NCI-H82 treated with DMSO at 0.1 percent for 48 hours (cell line): ENCODE data around the gene SGK1.
"Not testable (repeated sequence)": the region's sequence is repeated elsewhere in the genome, so short reads cannot be mapped to it uniquely, and the experiment has no call there.

Experiments
- DNase-seq: peaks from one replicate; lab custom pipeline; 2025; ENCODE audit not compliant: unreplicated experiment; lab: John Stamatoyannopoulos, UW

Gene SGK1

DNA sequence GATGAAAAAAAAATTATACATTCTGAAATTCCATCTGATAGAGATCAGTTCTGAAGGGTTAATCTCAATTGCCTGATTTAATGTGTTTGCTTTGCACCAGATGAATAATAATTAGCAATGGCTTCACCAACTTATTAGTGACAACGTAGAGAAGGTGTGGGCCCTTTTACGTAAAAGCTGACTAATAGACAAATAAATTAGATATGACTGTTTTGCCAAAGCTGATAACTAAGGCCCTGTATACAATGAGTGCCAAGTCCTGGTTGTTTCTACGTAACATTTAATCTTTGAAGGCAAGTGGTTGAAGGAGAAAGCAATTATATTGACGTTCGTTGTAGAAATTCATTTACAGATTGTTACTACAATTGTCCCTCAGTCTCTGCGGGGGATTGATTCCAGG is 10.8 kb downstream of the SGK1 start:
- no peak for DNase-seq

DNA sequence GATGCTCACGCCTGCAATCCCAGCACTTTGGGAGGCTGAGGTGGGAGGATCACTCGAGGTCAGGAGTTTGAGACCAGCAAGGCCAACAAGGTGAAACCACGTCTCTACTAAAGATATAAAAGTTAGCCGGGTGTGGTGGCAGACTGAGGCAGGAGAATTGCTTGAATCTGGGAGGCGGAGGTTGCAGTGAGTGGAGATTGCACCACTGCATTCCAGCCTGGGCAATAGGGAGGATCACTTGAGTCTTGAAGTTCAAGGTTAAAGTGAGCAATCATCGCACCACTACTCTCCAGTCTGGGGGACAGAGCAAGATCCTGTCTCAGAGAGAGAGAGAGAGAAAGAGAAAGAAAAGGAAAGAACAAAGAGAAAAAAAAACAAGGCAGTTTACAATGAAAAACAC is 13.5 kb downstream of the SGK1 start:
- DNase-seq, result not testable (repeated sequence)

- no peak for DNase-seq
Observed at GRCh38 chr6:134303891-134304290, 14.0 kb downstream of the SGK1 start.

DNA sequence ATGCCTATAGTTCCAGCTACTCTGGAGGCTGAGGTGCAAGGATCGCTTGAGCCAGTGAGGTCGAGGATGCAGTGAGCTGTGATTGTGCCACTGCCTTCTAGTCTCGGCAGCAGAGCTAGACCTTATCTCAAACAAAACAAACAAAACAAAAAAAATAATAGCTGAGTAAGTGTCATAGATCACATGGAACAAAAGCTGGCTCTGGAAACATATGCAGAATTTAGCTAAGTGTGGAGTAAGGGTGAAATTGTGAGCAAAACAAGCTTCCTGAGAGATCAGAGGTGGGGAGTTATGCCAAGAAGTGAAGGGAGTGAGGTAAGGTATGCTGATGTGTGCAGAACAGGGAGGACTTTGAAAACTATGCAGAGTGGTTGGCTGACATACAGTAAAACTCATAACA is 18.7 kb downstream of the SGK1 start:
- DNase-seq, result no peak

- DNase-seq, result no peak
Observed at GRCh38 chr6:134296762-134297161, 21.1 kb downstream of the SGK1 start.

- DNase-seq, result no peak
Observed at GRCh38 chr6:134295953-134296553, 21.9 kb downstream of the SGK1 start.

GRCh38 chr6:134293659-134294161 is 24.2 kb downstream of the SGK1 start:
- no peak for DNase-seq

GRCh38 chr6:134291156-134291555 is 26.8 kb downstream of the SGK1 start:
- DNase-seq, result no peak

- DNase-seq, result peak; percentile 51
Observed at GRCh38 chr6:134289204-134289575, 28.7 kb downstream of the SGK1 start.

- peak; percentile 51 for DNase-seq
Observed at GRCh38 chr6:134288538-134289203, 29.2 kb downstream of the SGK1 start.

DNA sequence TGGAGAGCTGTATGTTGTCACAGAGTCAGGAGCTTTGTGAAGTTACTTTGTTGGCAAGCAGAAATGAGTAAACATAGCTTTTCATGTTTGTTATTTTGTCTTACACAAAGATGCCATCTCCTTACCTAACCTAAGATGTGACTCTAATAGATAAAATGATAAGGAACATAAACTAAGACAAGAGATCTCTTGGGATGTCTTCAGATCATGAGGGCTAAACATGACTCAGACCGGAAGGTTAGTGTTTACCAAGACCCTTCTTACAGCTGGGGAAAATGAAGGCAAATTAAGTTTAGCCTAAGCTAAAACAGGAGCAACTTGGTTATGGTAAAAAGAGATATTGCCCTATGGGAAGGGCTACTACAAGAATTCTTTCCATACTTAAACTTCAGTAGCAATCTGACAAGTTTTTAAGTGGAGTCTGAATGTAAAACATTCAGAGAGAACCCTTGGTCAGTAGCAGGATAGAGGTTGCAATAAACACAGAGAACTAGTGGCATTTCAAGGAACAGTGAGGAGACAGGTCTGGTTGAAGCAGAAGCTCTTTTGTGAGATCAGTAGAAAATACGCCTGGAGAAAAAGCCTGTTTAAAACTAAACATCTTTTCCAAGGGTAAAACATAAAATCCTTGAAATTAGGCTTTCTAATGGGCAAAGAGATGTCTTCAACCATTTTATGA is 29.9 kb downstream of the SGK1 start:
- no peak for DNase-seq

GRCh38 chr6:134282816-134283215 is 35.1 kb downstream of the SGK1 start:
- DNase-seq, result no peak

DNA sequence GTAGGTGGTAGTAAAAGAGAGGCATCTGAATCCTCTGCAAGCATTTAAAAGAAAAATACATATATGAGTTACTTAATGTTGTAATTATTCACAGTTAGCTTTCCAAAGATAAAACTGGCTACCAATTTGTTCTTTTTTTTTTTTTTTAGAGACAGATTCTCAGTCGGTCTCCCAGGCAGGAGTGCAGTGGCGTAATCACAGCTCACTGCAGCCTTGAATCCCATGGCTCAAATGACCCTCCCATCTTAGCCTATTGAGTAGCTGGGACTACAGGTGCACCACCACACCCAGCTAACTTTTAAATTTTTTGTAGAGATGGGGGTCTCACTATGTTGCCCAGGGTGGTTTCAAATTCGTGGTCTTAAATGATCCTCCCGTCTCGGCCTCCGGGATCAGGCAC is 36.5 kb downstream of the SGK1 start:
- no peak for DNase-seq

GRCh38 chr6:134278000-134278399 is 39.9 kb downstream of the SGK1 start:
- DNase-seq, result no peak

- DNase-seq, result not testable (repeated sequence)
Observed at GRCh38 chr6:134276891-134277377, 41.0 kb downstream of the SGK1 start.

- DNase-seq, result no peak
Observed at GRCh38 chr6:134272374-134272773, 45.5 kb downstream of the SGK1 start.

- DNase-seq, result no peak
Observed at GRCh38 chr6:134267917-134268361, 50.0 kb downstream of the SGK1 start.

- DNase-seq, result no peak
Observed at GRCh38 chr6:134266776-134267175, 51.1 kb downstream of the SGK1 start.

DNA sequence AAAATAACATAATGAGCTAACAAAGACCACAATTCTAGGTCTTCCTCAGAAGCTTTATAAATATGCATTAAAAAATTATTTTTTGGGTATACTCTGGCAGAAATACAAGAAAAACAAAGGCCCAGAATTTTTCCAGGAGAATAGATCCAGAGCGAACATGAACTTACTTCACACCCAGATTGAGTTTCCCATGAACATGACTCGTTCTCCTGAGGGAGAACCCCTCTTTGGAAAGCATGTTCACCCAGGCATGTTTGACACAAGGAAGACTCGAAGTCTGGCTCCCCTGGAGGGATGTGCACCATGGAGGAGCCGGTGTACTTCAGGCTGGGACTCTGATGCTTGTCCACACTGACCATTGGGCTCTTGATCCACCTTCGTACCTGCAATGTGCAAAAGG is 56.1 kb downstream of the SGK1 start:
- DNase-seq, result no peak

DNA sequence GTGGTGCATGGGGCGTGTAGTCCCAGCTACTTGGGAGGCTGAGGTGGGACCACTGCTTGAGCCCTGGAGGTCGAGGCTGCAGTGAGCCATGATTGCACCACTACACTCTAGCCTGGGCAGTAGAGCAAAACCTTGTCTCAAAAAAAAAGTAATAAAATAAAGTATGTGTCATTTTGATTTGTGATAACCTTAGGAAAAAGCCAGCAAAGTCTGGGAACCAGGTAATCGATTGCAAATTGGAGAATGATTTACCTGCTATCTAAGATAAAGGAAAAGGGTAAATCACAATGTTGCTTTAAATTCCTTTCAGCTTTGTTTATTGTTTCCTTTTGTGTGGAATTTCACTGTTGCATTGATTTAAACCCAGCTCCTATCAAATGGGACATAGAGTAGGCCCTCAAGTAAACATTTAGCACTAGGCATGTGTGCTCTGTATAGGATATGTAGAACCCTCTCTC is 59.0 kb downstream of the SGK1 start:
- no peak for DNase-seq

DNA sequence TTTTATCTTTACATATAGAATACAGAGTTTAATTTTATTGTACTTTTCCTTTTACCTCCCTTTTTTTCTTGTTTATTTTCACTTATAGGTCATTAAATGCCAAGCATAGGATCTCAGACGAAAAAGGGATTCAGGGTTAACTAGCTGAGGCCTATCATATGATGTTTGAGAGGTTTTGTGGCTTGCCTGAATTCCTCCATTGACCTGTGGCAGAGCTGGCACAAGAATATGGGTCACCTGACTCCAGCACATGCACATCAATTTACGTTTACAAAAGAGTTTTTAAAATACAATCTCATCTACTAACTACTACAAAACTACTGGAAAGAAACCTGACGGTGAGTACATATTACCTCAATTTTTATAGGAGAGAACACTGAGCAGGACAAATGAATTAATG is 60.4 kb downstream of the SGK1 start:
- no peak for DNase-seq

- no peak for DNase-seq
Observed at GRCh38 chr6:134256862-134257261, 61.0 kb downstream of the SGK1 start.
